K562 (cell line): Measurements from ENCODE around the gene TMEM187. TPM values are rescaled to one million over a fixed set of nuclear protein-coding genes. Genes with fewer than 3 reads are reported as not detected.

Source experiments
- ATAC-seq: fragments of 200-7000 bp; cut with Tn5 transposase; 3 replicates; pipeline ENCODE4 v1.9.1; 2020; ENCODE audit warnings: moderate library complexity
- BruUV-seq: library from RNA; stranded (reverse); fragments of 400-500 nt; replicated peaks from 2 replicates; lab custom pipeline; 2021; lab: Mats Ljungman, UMichigan
- CTCF ChIA-PET: fragments of 300-600 bp; formaldehyde crosslinking; extraction: SDS; loops from one replicate; lab custom pipeline; 2021; ENCODE audit warnings: low intra/inter-chr PET ratio; lab: Yijun Ruan, JAX
- POLR2A ChIA-PET: fragments of 300-600, 350-650 bp; sonication (Branson Sonifier 250); formaldehyde crosslinking; extraction: SDS; loops from one replicate; lab custom pipeline; 2021; ENCODE audit warnings: antibody characterized with exemption, inconsistent platforms; lab: Yijun Ruan, JAX
- DNase-seq, 4 experiments: peaks; one replicate each; pipeline versions ENCODE4 v3.0.0 to v3.0.0-alpha.2; 2011 to 2018; ENCODE audit warnings: low spot score in 3 of 4, mixed read lengths in 3 of 4; ENCODE audit errors: extremely low read depth in 1 of 4
- FAIRE-seq: peaks from 2 replicates; lab custom pipeline; 2011; peaks lifted over from hg19 to GRCh38; lab: Jason Lieb, UNC
- H2AFZ ChIP-seq: 2 replicates; pipeline ENCODE4 v1.6.0; 2011; ENCODE audit warnings: low read depth, low read length, control low read depth, inconsistent platforms
- H3K27ac ChIP-seq: fragments of 200-600 bp; 3 replicates; pipeline ENCODE4 v1.8.0; 2011; ENCODE audit warnings: low read depth, mild to moderate bottlenecking, control low read depth, inconsistent platforms, low read length, moderate library complexity, mixed read lengths; ENCODE audit errors: extremely low read depth
- H3K27me3 ChIP-seq, 2 experiments: fragments of 300-600 bp in 1 of 2; 2 replicates in 1 of 2; 3 replicates in 1 of 2; pipeline versions ENCODE4 v1.6.0 to v1.8.0; 2011; ENCODE audit warnings: inconsistent platforms in 2 of 2, low read length in 2 of 2, mild to moderate bottlenecking in 1 of 2, mixed read lengths in 1 of 2, moderate library complexity in 1 of 2; ENCODE audit not compliant: control insufficient read depth in 2 of 2, insufficient read depth in 2 of 2
- H3K36me3 ChIP-seq: fragments of 300-600 bp; 3 replicates; pipeline ENCODE4 v1.8.0; 2011; ENCODE audit warnings: mild to moderate bottlenecking, low read length, inconsistent platforms; ENCODE audit not compliant: control insufficient read depth, insufficient read depth
- H3K4me1 ChIP-seq, 2 experiments: fragments of 200-600 bp in 1 of 2; replicated peaks in 1 of 2; 2 replicates in 1 of 2; 3 replicates in 1 of 2; pipeline versions ENCODE4 v1.5.1 to v1.8.0; 2011; ENCODE audit warnings: inconsistent platforms in 2 of 2, low read length in 2 of 2, mild to moderate bottlenecking in 1 of 2, mixed read lengths in 1 of 2, moderate library complexity in 1 of 2; ENCODE audit not compliant: control insufficient read depth in 2 of 2, insufficient read depth in 2 of 2
- H3K4me2 ChIP-seq: 2 replicates; pipeline ENCODE4 v1.6.1; 2011; ENCODE audit warnings: low read length, control low read depth, inconsistent platforms, mixed read lengths; ENCODE audit not compliant: insufficient read depth
- H3K4me3 ChIP-seq: fragments of 200-600 bp; sonication (generic), shearing (Covaris generic); 2 replicates; pipeline ENCODE4 v1.5.1; 2016; ENCODE audit warnings: control low read depth, inconsistent platforms
- H3K79me2 ChIP-seq: fragments of 200-600 bp; 3 replicates; pipeline ENCODE4 v1.8.0; 2011; ENCODE audit warnings: low read length, inconsistent platforms; ENCODE audit not compliant: control insufficient read depth, insufficient read depth
- H3K9ac ChIP-seq, 2 experiments: 2 replicates each; pipeline versions ENCODE4 v1.6.0 to v1.6.1; 2011; ENCODE audit warnings: low read depth in 2 of 2, low read length in 2 of 2, control low read depth in 1 of 2, inconsistent platforms in 1 of 2, mild to moderate bottlenecking in 1 of 2, mixed read lengths in 1 of 2; ENCODE audit not compliant: insufficient read depth in 1 of 2
- H3K9me1 ChIP-seq: one replicate; pipeline ENCODE4 v1.6.0; 2011; ENCODE audit warnings: inconsistent platforms, mild to moderate bottlenecking, low read length, moderate library complexity; ENCODE audit not compliant: control insufficient read depth, insufficient read depth
- H3K9me3 ChIP-seq: replicated peaks from 2 replicates; pipeline ENCODE4 v1.5.1; 2011; ENCODE audit warnings: low read depth, low read length, inconsistent platforms; ENCODE audit not compliant: control insufficient read depth, insufficient read depth
- H4K20me1 ChIP-seq: replicated peaks from 2 replicates; pipeline ENCODE4 v1.6.1; 2011; ENCODE audit warnings: low read length, inconsistent platforms, mixed read lengths; ENCODE audit not compliant: control insufficient read depth, insufficient read depth
- MECOM ChIP-seq: fragments of 250-450 bp; sonication (Bioruptor Pico); IDR thresholded peaks from 2 replicates; pipeline ENCODE4 v1.8.0; 2022; ENCODE audit warnings: inconsistent platforms
- NFXL1 ChIP-seq: fragments of 450-650 bp; formaldehyde crosslinking; IDR thresholded peaks from 2 replicates; pipeline ENCODE4 v1.4.0; 2021; ENCODE audit warnings: mild to moderate bottlenecking
- POLR2A ChIP-seq: fragments of 450-650 bp; conservative IDR thresholded peaks from 2 replicates; pipeline ENCODE4 v1.6.1; 2016
- POLR2G ChIP-seq: fragments of 200-400 bp; formaldehyde crosslinking; IDR thresholded peaks from 2 replicates; pipeline ENCODE4 v1.6.1; 2017; ENCODE audit warnings: low read depth, mild to moderate bottlenecking, antibody characterized with exemption, low read length, moderate library complexity
- RBFOX2 ChIP-seq: fragments of 200-400 bp; formaldehyde crosslinking; IDR thresholded peaks from 2 replicates; pipeline ENCODE4 v1.6.1; 2017; ENCODE audit warnings: low read depth, mild to moderate bottlenecking, low read length, moderate library complexity
- RBM22 ChIP-seq: fragments of 200-400 bp; formaldehyde crosslinking; IDR thresholded peaks from 2 replicates; pipeline ENCODE4 v1.6.1; 2018; ENCODE audit warnings: low read length, low read depth; ENCODE audit not compliant: poor library complexity, severe bottlenecking
- WGBS: fragments of 100-300 bp; shearing (Covaris generic); methylation state at CpG from one replicate; pipeline ENCODE4 v1.1.6; 2016; ENCODE audit warnings: low coverage, mixed read lengths; ENCODE audit not compliant: insufficient coverage; ENCODE audit errors: missing lambda C conversion rate; 5-methylcytosine and 5-hydroxymethylcytosine counted together
- in situ Hi-C: fragments of 300-500 bp; cut with MboI; formaldehyde crosslinking; loops from 4 replicates; pipeline ENCODE4 v1.15.0; 2018; ENCODE audit warnings: inconsistent platforms, mixed read lengths
- intact Hi-C: fragments of 100-400 bp; cut with micrococcal nuclease; formaldehyde crosslinking; loops from 2 replicates; pipeline ENCODE4 v1.14.2; 2022
- polyA plus RNA-seq, 8 experiments: library from polyadenylated mRNA; depleted of rRNA in 4 of 8; stranded (reverse) in 5 of 8; unstranded in 3 of 8; fragments of >200 nt; fragmentation: Nextera tagmentation in 2 of 8; fragmentation: Illumina TruSeq in 1 of 8; extraction: Ambion mirVana in 2 of 8; extraction: Trizol in 1 of 8; gene quantifications; 2 replicates each; pipeline versions ENCODE4 v1.2.1 to v1.2.3, GENCODE V29; 2011 to 2014; ENCODE audit warnings: inconsistent platforms in 1 of 8, missing spikeins in 1 of 8
- total RNA-seq, 7 experiments: library from RNA; depleted of rRNA in 6 of 7; stranded (reverse); fragments of >200 nt in 6 of 7; fragmentation: Illumina TruSeq in 2 of 7; extraction: Trizol in 2 of 7; gene quantifications; 2 replicates each; pipeline versions ENCODE4 v1.2.1 to v1.2.3, GENCODE V29; 2011 to 2021; ENCODE audit warnings: low replicate concordance in 1 of 7

The TMEM187 gene
- total and polyA plus RNA-seq, 9 of the 15 experiments (the other 6 are each of a cell fraction or from before 2014, with no cell fraction given): 0.13 to 6.4 (median 1.6) TPM

DNA sequence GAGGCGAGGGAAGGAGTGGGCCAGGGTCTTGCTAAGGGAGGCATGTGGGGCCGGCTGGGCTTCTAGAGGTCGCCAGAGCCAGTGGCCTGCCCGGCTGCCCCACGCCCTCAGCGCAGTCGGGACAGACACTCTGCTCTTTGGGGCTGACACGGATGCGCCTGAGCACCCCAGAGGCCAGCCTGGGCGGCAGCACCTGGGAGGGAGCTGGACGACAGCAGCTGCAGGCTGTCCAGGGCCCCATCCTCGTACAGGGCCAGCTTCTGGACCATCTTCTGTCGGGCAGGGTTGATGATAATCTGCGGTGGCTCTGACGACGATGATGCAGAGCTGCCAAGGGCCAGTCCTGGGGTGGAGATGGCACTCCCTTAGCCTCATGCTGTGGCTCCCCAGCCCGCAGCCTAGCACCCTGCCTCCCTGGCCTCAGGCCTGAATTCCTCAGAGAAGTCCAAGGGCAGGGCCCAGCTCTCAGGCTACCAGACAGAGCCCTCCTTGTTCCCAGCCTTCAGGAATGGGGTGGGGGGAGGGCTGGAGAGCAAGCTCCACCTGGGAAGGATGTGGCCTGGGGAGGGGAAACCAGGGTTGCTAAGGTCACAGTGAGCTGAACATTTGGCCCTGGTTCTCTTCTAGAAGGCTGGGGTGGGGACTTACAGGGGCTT lies 39.9 kb downstream of the TMEM187 start:
- no peak overlapping the region for H2AFZ ChIP-seq
- intact Hi-C loops (no loop called here), in situ Hi-C loops (no loop called here)
- no peak overlapping the region for H3K4me3 ChIP-seq
- H3K4me2 ChIP-seq: no peak overlapping the region
- no peak overlapping the region for H3K27ac ChIP-seq
- peaks cover 0 to 57% of the 10 kb centered on the region in 2 experiments; a peak in 3 of 5 replicates for H3K4me1 ChIP-seq
- TF ChIP-seq RBM22: peak; percentile 32
- no peak for TF ChIP-seq MECOM
- 0 out of 2 replicates have a peak, but pooled peaks have one; percentile 3 for TF ChIP-seq POLR2A
- TF ChIP-seq NFXL1 (CRISPR knock-in tag): no peak
- TF ChIP-seq RBFOX2: peak; percentile 61
- peak; percentile 64 for TF ChIP-seq POLR2G
- H3K36me3 ChIP-seq: peaks cover 87% of the 10 kb centered on the region
- BruUV-seq: no TSS peak
- WGBS: 100% methylated on average over 7 of the region's 17 CpGs
- H3K9ac ChIP-seq: peak overlapping the region in 1 of 2 experiments; percentile 71; a peak in 2 of 4 replicates
- H4K20me1 ChIP-seq: no peaks in the 10 kb centered on the region; the same call in 1 of the 2 replicates
- CTCF ChIA-PET: no interaction called here
- POLR2A ChIA-PET: interaction anchor here (0.6 to 3.3 kb wide), 7 partner anchors 9 to 47 kb away, joined by 3 to 23 read pairs (median 4); partner anchors contain the start of gene TMEM187
- no peak for DNase-seq
- peaks cover 22% of the 10 kb centered on the region for H3K79me2 ChIP-seq
- no peaks in the 10 kb centered on the region for H3K9me3 ChIP-seq
- ATAC-seq: no peak
- FAIRE-seq: no peak
- no peaks in the 10 kb centered on the region for H3K27me3 ChIP-seq
- H3K9me1 ChIP-seq: no peaks in the 10 kb centered on the region
